ENCODE data around the gene ARHGAP20. TPM values are rescaled to one million over a fixed set of nuclear protein-coding genes. Genes with fewer than 3 reads are reported as not detected.

The ARHGAP20 gene
- total RNA-seq, 1 donor, result 2.2 TPM

- Histone ChIP-seq H3K79me2 (ENCODE audit: insufficient read depth, low read length) (no peaks in the 10 kb centered on the region), H3K27me3 (ENCODE audit: insufficient read depth, low read length) (no peaks in the 10 kb centered on the region), H3K4me1 (ENCODE audit: insufficient read depth, low read length) (no peaks in the 10 kb centered on the region), H4K20me1 (ENCODE audit: insufficient read depth, low read length) (no peaks in the 10 kb centered on the region), H3K4me3 (ENCODE audit: insufficient read depth, low read length) (no peak overlapping the region), H3K27ac (ENCODE audit: low read depth, low read length) (no peak overlapping the region), H3K36me3 (ENCODE audit: insufficient read depth, low read length) (no peaks in the 10 kb centered on the region), H2AFZ (ENCODE audit: low read length) (no peak overlapping the region), H3K9me3 (ENCODE audit: low read depth, low read length) (no peaks in the 10 kb centered on the region), H3K4me2 (ENCODE audit: insufficient read depth, low read length) (no peak overlapping the region)
- TF ChIP-seq, protein P1, sequence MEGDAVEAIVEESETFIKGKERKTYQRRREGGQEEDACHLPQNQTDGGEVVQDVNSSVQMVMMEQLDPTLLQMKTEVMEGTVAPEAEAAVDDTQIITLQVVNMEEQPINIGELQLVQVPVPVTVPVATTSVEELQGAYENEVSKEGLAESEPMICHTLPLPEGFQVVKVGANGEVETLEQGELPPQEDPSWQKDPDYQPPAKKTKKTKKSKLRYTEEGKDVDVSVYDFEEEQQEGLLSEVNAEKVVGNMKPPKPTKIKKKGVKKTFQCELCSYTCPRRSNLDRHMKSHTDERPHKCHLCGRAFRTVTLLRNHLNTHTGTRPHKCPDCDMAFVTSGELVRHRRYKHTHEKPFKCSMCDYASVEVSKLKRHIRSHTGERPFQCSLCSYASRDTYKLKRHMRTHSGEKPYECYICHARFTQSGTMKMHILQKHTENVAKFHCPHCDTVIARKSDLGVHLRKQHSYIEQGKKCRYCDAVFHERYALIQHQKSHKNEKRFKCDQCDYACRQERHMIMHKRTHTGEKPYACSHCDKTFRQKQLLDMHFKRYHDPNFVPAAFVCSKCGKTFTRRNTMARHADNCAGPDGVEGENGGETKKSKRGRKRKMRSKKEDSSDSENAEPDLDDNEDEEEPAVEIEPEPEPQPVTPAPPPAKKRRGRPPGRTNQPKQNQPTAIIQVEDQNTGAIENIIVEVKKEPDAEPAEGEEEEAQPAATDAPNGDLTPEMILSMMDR (IDR thresholded peaks at IDR 0.05; ENCODE audit: extremely low read depth, low read depth, low read length), result no peak
- DNase-seq (ENCODE audit: insufficient read length, low spot score, missing footprints), result no peak
Measured at GRCh38 chr11:110564676-110565356, 147.4 kb downstream of the ARHGAP20 start.

- H3K4me3 ChIP-seq (ENCODE audit: insufficient read depth, low read length), result no peak overlapping the region
- no peak for DNase-seq (ENCODE audit: insufficient read length, low spot score, missing footprints)
- TF ChIP-seq, protein P1 (IDR thresholded peaks at IDR 0.05; ENCODE audit: extremely low read depth, low read depth, low read length), result no peak
Measured at GRCh38 chr11:110544779-110545178, 167.5 kb downstream of the ARHGAP20 start.

GRCh38 chr11:110538154-110538553 is 174.1 kb downstream of the ARHGAP20 start:
- H3K79me2 ChIP-seq (ENCODE audit: insufficient read depth, low read length), result no peaks in the 10 kb centered on the region
- H2AFZ ChIP-seq (ENCODE audit: low read length), result no peak overlapping the region
- no peak overlapping the region for H3K4me2 ChIP-seq (ENCODE audit: insufficient read depth, low read length)
- no peaks in the 10 kb centered on the region for H3K9me3 ChIP-seq (ENCODE audit: low read depth, low read length)
- H3K27ac ChIP-seq (ENCODE audit: low read depth, low read length), result no peak overlapping the region
- no peak overlapping the region for H3K4me3 ChIP-seq (ENCODE audit: insufficient read depth, low read length)
- no peaks in the 10 kb centered on the region for H3K27me3 ChIP-seq (ENCODE audit: insufficient read depth, low read length)
- no peaks in the 10 kb centered on the region for H4K20me1 ChIP-seq (ENCODE audit: insufficient read depth, low read length)
- TF ChIP-seq, protein P1 (IDR thresholded peaks at IDR 0.05; ENCODE audit: extremely low read depth, low read depth, low read length), result no peak
- H3K4me1 ChIP-seq (ENCODE audit: insufficient read depth, low read length), result no peaks in the 10 kb centered on the region
- no peaks in the 10 kb centered on the region for H3K36me3 ChIP-seq (ENCODE audit: insufficient read depth, low read length)
- DNase-seq (ENCODE audit: insufficient read length, low spot score, missing footprints), result no peak

More at GRCh38 chr11:110544779-110545178, 167.5 kb downstream of the ARHGAP20 start:
- Histone ChIP-seq H2AFZ (ENCODE audit: low read length) (no peak overlapping the region), H3K79me2 (ENCODE audit: insufficient read depth, low read length) (no peaks in the 10 kb centered on the region), H4K20me1 (ENCODE audit: insufficient read depth, low read length) (no peaks in the 10 kb centered on the region), H3K4me2 (ENCODE audit: insufficient read depth, low read length) (no peak overlapping the region), H3K36me3 (ENCODE audit: insufficient read depth, low read length) (no peaks in the 10 kb centered on the region), H3K27ac (ENCODE audit: low read depth, low read length) (no peak overlapping the region), H3K4me1 (ENCODE audit: insufficient read depth, low read length) (no peaks in the 10 kb centered on the region), H3K9me3 (ENCODE audit: low read depth, low read length) (no peaks in the 10 kb centered on the region), H3K27me3 (ENCODE audit: insufficient read depth, low read length) (no peaks in the 10 kb centered on the region)

DNA sequence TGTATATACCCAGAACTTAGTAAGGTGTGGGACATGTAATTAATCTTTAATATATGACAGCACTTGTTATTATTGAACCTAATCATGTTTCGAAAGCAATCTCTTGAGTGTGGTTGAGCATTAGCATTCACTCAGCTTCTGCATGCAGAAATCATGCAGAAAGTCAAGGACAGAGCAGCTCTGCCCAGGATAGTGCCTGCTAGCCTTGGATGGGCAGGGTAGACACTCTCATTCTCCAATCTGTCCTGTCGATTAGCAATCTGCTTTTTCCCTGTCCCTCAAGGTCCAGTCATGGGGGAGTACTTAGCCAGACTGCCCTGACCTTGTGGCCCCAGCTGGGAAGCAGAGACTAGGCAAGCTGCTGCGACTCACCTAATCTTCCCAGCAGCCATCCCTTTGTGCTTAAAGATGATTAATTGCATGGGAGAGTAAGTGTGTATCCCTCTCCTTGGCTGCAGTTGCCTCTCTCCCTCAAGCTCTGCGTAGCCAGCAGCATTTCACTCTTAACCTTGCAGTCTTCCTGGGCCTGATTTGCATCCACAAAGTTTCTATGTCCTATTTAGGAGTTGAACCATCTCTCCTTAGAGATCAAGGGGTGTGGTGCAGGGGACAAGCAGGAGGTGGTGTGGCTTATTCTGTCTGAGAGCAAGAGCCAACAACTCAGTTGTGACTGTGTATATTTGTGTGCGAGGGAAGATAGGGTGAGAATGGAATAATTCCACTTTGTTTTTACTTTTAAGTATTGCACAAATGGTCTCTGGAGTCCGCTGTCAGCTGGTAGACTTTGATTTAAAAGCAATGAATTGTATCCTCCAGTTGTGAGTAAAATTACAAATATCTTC is 181.1 kb downstream of the ARHGAP20 start:
- Histone ChIP-seq H3K4me2 (ENCODE audit: insufficient read depth, low read length) (no peak overlapping the region), H3K27ac (ENCODE audit: low read depth, low read length) (no peak overlapping the region), H3K4me1 (ENCODE audit: insufficient read depth, low read length) (peaks cover 3% of the 10 kb centered on the region), H3K27me3 (ENCODE audit: insufficient read depth, low read length) (no peaks in the 10 kb centered on the region), H3K36me3 (ENCODE audit: insufficient read depth, low read length) (no peaks in the 10 kb centered on the region), H3K9me3 (ENCODE audit: low read depth, low read length) (peaks cover 3% of the 10 kb centered on the region), H4K20me1 (ENCODE audit: insufficient read depth, low read length) (no peaks in the 10 kb centered on the region), H2AFZ (ENCODE audit: low read length) (no peak overlapping the region), H3K4me3 (ENCODE audit: insufficient read depth, low read length) (no peak overlapping the region), H3K79me2 (ENCODE audit: insufficient read depth, low read length) (no peaks in the 10 kb centered on the region)
- TF ChIP-seq, protein P1 (IDR thresholded peaks at IDR 0.05; ENCODE audit: extremely low read depth, low read depth, low read length), result no peak
- no peak for DNase-seq (ENCODE audit: insufficient read length, low spot score, missing footprints)

Data from osteoblast (primary cell).